Stimulated activated CD4-positive, alpha-beta T cell treated with anti-CD3 and anti-CD28 coated beads, Interleukin-4, amount 100 ng/mL, for 1 hour (primary cell): ENCODE results near the gene SEMA3A.

Source experiments
- DNase-seq: peaks from one replicate; pipeline ENCODE4 v3.0.0-alpha.2; 2020

Gene SEMA3A

GRCh38 chr7:84195295-84196060, 889 bp upstream of the SEMA3A start:
- DNase-seq = no peak

GRCh38 chr7:84193747-84194146, 842 bp downstream of the SEMA3A start:
- no peak for DNase-seq

- no peak for DNase-seq
Measured at GRCh38 chr7:84191842-84192241, 2.7 kb downstream of the SEMA3A start.

GRCh38 chr7:84191261-84191660, 3.3 kb downstream of the SEMA3A start:
- no peak for DNase-seq

GRCh38 chr7:84190016-84190705, 4.4 kb downstream of the SEMA3A start:
- no peak for DNase-seq

- DNase-seq = no peak
Measured at GRCh38 chr7:84188786-84189405, 5.7 kb downstream of the SEMA3A start.

GRCh38 chr7:84187813-84188510, 6.6 kb downstream of the SEMA3A start:
- no peak for DNase-seq

GRCh38 chr7:84187087-84187805, 7.3 kb downstream of the SEMA3A start:
- DNase-seq = no peak

- no peak for DNase-seq
Measured at GRCh38 chr7:84183741-84184140, 10.8 kb downstream of the SEMA3A start.

- DNase-seq = no peak
Measured at GRCh38 chr7:84182301-84182700, 12.3 kb downstream of the SEMA3A start.

- no peak for DNase-seq
Measured at GRCh38 chr7:84181628-84182027, 13.0 kb downstream of the SEMA3A start.

GRCh38 chr7:84177758-84178412, 16.7 kb downstream of the SEMA3A start:
- DNase-seq = no peak

GRCh38 chr7:84176716-84177115, 17.9 kb downstream of the SEMA3A start:
- no peak for DNase-seq

- no peak for DNase-seq
Measured at GRCh38 chr7:84175461-84175860, 19.1 kb downstream of the SEMA3A start.

- no peak for DNase-seq
Measured at GRCh38 chr7:84170646-84171045, 23.9 kb downstream of the SEMA3A start.

GRCh38 chr7:84162584-84162983, 32.0 kb downstream of the SEMA3A start:
- no peak for DNase-seq

GRCh38 chr7:84162125-84162524, 32.5 kb downstream of the SEMA3A start:
- DNase-seq = no peak

- DNase-seq = no peak
Measured at GRCh38 chr7:84161398-84161797, 33.2 kb downstream of the SEMA3A start.

GRCh38 chr7:84159435-84159834, 35.2 kb downstream of the SEMA3A start:
- DNase-seq = no peak

- no peak for DNase-seq
Measured at GRCh38 chr7:84157171-84157570, 37.4 kb downstream of the SEMA3A start.

GRCh38 chr7:84154991-84155781, 39.4 kb downstream of the SEMA3A start:
- DNase-seq = no peak
